ENCODE data around the gene CCER1. TPM values are rescaled to one million over a fixed set of nuclear protein-coding genes. Genes with fewer than 3 reads are reported as not detected.

Gene CCER1
- polyA plus RNA-seq, 1 of the 3 experiments (the other 2 are of a cell fraction) = not detected

- peak; percentile 32 for DNase-seq
- TF ChIP-seq PBX3 (IDR thresholded peaks at IDR 0.05) (no peak), CTCF (IDR thresholded peaks at IDR 0.05) (peak; percentile 91), POLR2AphosphoS5 (IDR thresholded peaks at IDR 0.05; ENCODE audit: low read depth, low read length) (no peak), RAD21 (IDR thresholded peaks at IDR 0.05; ENCODE audit: low read length) (peak; percentile 98), ZBTB33 (IDR thresholded peaks at IDR 0.05; ENCODE audit: borderline replicate concordance, low read depth) (no peak), SMC3 (IDR thresholded peaks at IDR 0.05; ENCODE audit: low read depth, low read length) (peak; percentile 96), RCOR1 (IDR thresholded peaks at IDR 0.05; ENCODE audit: low read length) (no peak), NFIC (IDR thresholded peaks at IDR 0.05; ENCODE audit: borderline replicate concordance) (no peak), TEAD4 (IDR thresholded peaks at IDR 0.05; ENCODE audit: borderline replicate concordance, insufficient read depth) (0 out of 2 replicates have a peak, but pooled peaks have one; percentile 12), MXI1 (IDR thresholded peaks at IDR 0.05; ENCODE audit: low read depth, low read length) (0 out of 2 replicates have a peak, but pooled peaks have one; percentile 24), CHD2 (IDR thresholded peaks at IDR 0.05; ENCODE audit: low read length, partially characterized antibody) (peak; percentile 30), RFX5 (IDR thresholded peaks at IDR 0.05; ENCODE audit: low read length) (peak; percentile 40; the same call in 1 of the 2 replicates), TCF12 (IDR thresholded peaks at IDR 0.05) (peak; percentile 56)
- H3F3A ChIP-seq (replicated peaks; ENCODE audit: insufficient read depth) = peaks cover 4% of the 10 kb centered on the region
- ChIA-PET POLR2A (no interaction called here), CTCF (interaction anchor here (0.6 to 4.3 kb wide), 41 partner anchors 9 to 1800 kb away, joined by 3 to 61 read pairs (median 3); partner anchors contain the start of gene DCN)
- H3K4me3 ChIP-seq (ENCODE audit: low read depth in 2 of 2, low read length in 1 of 2) = no peak overlapping the region; a peak in 1 of 4 replicates
- no peaks in the 10 kb centered on the region for H3K36me3 ChIP-seq (replicated peaks in 1 of 2; ENCODE audit: control insufficient read depth in 1 of 2, insufficient read depth in 2 of 2, low read length in 1 of 2)
- H4K20me1 ChIP-seq (ENCODE audit: insufficient read depth) = no peaks in the 10 kb centered on the region
- H3K79me2 ChIP-seq (ENCODE audit: insufficient read depth) = no peaks in the 10 kb centered on the region
- H3K9me2 ChIP-seq = no peaks in the 10 kb centered on the region
- H3K4me2 ChIP-seq = no peak overlapping the region
- 6% methylated on average over 1 of the region's 1 CpG for WGBS (ENCODE audit: low lambda C conversion rate)
- no peak overlapping the region for H3K27ac ChIP-seq (ENCODE audit: low read depth in 2 of 2, low read length in 1 of 2)
- no peaks in the 10 kb centered on the region for H3K27me3 ChIP-seq (ENCODE audit: insufficient read depth)
- H2AFZ ChIP-seq (ENCODE audit: low read depth) = no peak overlapping the region
- peaks cover 2 to 9% of the 10 kb centered on the region in 2 experiments; a peak in 3 of 4 replicates for H3K4me1 ChIP-seq (ENCODE audit: control insufficient read depth in 1 of 2, insufficient read depth in 2 of 2, low read depth in 1 of 2, low read length in 1 of 2)
- no peak overlapping the region for H3K9ac ChIP-seq
- H3K9me3 ChIP-seq = no peaks in the 10 kb centered on the region
Measured at GRCh38 chr12:90978117-90978770, 23.3 kb upstream of the CCER1 start.

Data from SK-N-SH (cell line).